Measurements from ENCODE around the gene LIG3. TPM values are rescaled to one million over a fixed set of nuclear protein-coding genes. Genes with fewer than 3 reads are reported as not detected.

The LIG3 gene
- total RNA-seq, 1 experiment from 2014 or later = 25.5 TPM

DNA sequence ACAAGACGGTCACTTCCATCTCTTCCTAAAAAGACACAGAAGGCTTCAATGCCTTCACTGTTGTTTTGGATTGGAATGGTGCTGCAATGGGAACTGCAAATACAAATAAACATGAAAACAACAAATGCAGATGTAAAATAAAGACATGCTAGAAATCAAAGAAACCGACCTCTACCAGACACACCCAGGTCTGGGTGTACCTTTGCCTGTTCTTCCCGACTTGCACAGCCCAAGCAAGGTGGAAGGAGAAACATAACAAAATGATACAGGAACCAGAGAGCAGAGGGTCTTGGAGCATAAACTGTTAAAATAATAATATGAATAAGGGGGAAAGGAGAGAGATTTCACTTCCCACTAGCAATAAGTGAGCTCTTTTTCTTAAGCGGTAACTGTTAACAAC, 65.9 kb downstream of the LIG3 start:
- intact Hi-C loops (cut with micrococcal nuclease; ENCODE audit: unreplicated experiment) = no loop called here
- TF ChIP-seq EZH2 (IDR thresholded peaks at IDR 0.05; ENCODE audit: low read depth) = no peak
- no peak for TF ChIP-seq CTCF (conservative IDR thresholded peaks at IDR 0.05)
- H3F3A ChIP-seq (ENCODE audit: insufficient read depth, low read depth) = peaks cover 25% of the 10 kb centered on the region; the same call in 1 of the 2 replicates
- peak overlapping the region; percentile 62 for H3K27ac ChIP-seq
- H3K4me2 ChIP-seq = peak overlapping the region; percentile 67
- H2AFZ ChIP-seq = no peak overlapping the region
- CTCF ChIA-PET = no interaction called here
- H3K4me3 ChIP-seq = peak overlapping the region; percentile 25; the same call in 1 of the 2 replicates
- POLR2A ChIA-PET (ENCODE audit: unreplicated experiment) = interaction anchor here (0.6 to 0.9 kb wide), 2 partner anchors 17 to 77 kb away, joined by 3 to 13 read pairs; partner anchors contain the start of gene RFFL
- DNase-seq = no peak
- H3K9me3 ChIP-seq (ENCODE audit: insufficient read depth, low read depth) = no peaks in the 10 kb centered on the region
- no peaks in the 10 kb centered on the region for H3K27me3 ChIP-seq (ENCODE audit: insufficient read depth, low read depth)
- peaks cover 5% of the 10 kb centered on the region; the same call in 1 of the 2 replicates for H3K79me2 ChIP-seq (ENCODE audit: low read depth)
- H4K20me1 ChIP-seq (ENCODE audit: insufficient read depth) = no peaks in the 10 kb centered on the region
- H3K9me2 ChIP-seq (ENCODE audit: insufficient read depth) = no peaks in the 10 kb centered on the region
- no peaks in the 10 kb centered on the region for H3K36me3 ChIP-seq (ENCODE audit: low read depth)
- no TSS peak for BruUV-seq (replicated peaks)
- peaks cover 22% of the 10 kb centered on the region for H3K4me1 ChIP-seq (replicated peaks; ENCODE audit: insufficient read depth)

DNA sequence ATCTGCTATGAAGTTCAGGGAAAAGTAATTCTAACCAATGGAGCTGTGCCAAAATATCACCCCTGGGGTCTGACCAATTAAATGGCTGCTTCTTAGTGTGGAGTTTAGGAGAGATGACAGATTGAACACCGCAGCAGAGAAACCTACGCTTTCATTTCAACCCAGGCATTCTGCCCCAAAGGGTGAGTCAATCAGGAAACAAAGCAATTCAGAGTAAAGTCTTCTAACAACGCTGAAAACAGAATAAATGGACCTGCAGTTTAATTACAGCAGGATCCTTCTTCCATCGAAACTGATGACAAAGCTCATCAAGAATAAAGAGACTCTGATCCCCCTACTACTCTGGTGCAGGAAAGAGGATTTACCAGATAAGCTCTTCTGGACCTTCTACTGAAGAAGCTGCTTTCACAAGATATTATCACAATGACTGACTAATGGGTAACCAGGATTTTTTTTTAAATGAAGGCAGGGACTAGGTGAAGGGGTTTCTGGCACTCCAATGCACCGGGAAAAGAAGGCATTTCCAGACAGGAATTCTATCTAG, 66.5 kb downstream of the LIG3 start:
- no TSS peak for BruUV-seq (replicated peaks)
- CTCF ChIA-PET = interaction anchor here (0.6 to 0.7 kb wide), 2 partner anchors 17 to 28 kb away, joined by 3 to 7 read pairs; partner anchors contain the start of gene RFFL
- Histone ChIP-seq H3K4me2 (peak overlapping the region; percentile 67), H3K27ac (peak overlapping the region; percentile 62), H3K9me3 (ENCODE audit: insufficient read depth, low read depth) (no peaks in the 10 kb centered on the region), H3K9me2 (ENCODE audit: insufficient read depth) (no peaks in the 10 kb centered on the region), H3K4me1 (replicated peaks; ENCODE audit: insufficient read depth) (peaks cover 22% of the 10 kb centered on the region), H3F3A (ENCODE audit: insufficient read depth, low read depth) (peaks cover 25% of the 10 kb centered on the region; the same call in 1 of the 2 replicates), H3K27me3 (ENCODE audit: insufficient read depth, low read depth) (no peaks in the 10 kb centered on the region), H3K4me3 (peak overlapping the region; percentile 25; the same call in 1 of the 2 replicates), H2AFZ (no peak overlapping the region), H3K79me2 (ENCODE audit: low read depth) (peaks cover 5% of the 10 kb centered on the region; the same call in 1 of the 2 replicates), H4K20me1 (ENCODE audit: insufficient read depth) (no peaks in the 10 kb centered on the region), H3K36me3 (ENCODE audit: low read depth) (no peaks in the 10 kb centered on the region)
- intact Hi-C loops (cut with micrococcal nuclease; ENCODE audit: unreplicated experiment) = no loop called here
- DNase-seq = peak; percentile 24 to 59
- POLR2A ChIA-PET (ENCODE audit: unreplicated experiment) = interaction anchor here (0.6 to 0.9 kb wide), 4 partner anchors 12 to 376 kb away, joined by 3 to 13 read pairs (median 5); partner anchors contain the start of gene RFFL
- no peak for TF ChIP-seq EZH2 (IDR thresholded peaks at IDR 0.05; ENCODE audit: low read depth)
- TF ChIP-seq CTCF (conservative IDR thresholded peaks at IDR 0.05) = no peak

GRCh38 chr17:35048685-35049379, 68.5 kb downstream of the LIG3 start:
- Histone ChIP-seq H4K20me1 (ENCODE audit: insufficient read depth) (no peaks in the 10 kb centered on the region), H3K9me2 (ENCODE audit: insufficient read depth) (no peaks in the 10 kb centered on the region), H3K27me3 (ENCODE audit: insufficient read depth, low read depth) (no peaks in the 10 kb centered on the region), H3K27ac (no peak overlapping the region), H3K36me3 (ENCODE audit: low read depth) (no peaks in the 10 kb centered on the region), H2AFZ (no peak overlapping the region), H3K4me2 (no peak overlapping the region), H3K4me3 (no peak overlapping the region), H3K4me1 (replicated peaks; ENCODE audit: insufficient read depth) (peaks cover 22% of the 10 kb centered on the region), H3K79me2 (ENCODE audit: low read depth) (peaks cover 5% of the 10 kb centered on the region; the same call in 1 of the 2 replicates), H3K9me3 (ENCODE audit: insufficient read depth, low read depth) (no peaks in the 10 kb centered on the region), H3F3A (ENCODE audit: insufficient read depth, low read depth) (peaks cover 25% of the 10 kb centered on the region; the same call in 1 of the 2 replicates)
- DNase-seq = no peak
- TF ChIP-seq CTCF (conservative IDR thresholded peaks at IDR 0.05) (no peak), EZH2 (IDR thresholded peaks at IDR 0.05; ENCODE audit: low read depth) (no peak)
- intact Hi-C loops (cut with micrococcal nuclease; ENCODE audit: unreplicated experiment) = no loop called here
- BruUV-seq (replicated peaks) = no TSS peak
- ChIA-PET CTCF (no interaction called here), POLR2A (ENCODE audit: unreplicated experiment) (no interaction called here)
